Measurements from ENCODE around the gene NDUFA7.
"Not testable (repeated sequence)": the region's sequence is repeated elsewhere in the genome, so short reads cannot be mapped to it uniquely, and the experiment has no call there.

The NDUFA7 gene

DNA sequence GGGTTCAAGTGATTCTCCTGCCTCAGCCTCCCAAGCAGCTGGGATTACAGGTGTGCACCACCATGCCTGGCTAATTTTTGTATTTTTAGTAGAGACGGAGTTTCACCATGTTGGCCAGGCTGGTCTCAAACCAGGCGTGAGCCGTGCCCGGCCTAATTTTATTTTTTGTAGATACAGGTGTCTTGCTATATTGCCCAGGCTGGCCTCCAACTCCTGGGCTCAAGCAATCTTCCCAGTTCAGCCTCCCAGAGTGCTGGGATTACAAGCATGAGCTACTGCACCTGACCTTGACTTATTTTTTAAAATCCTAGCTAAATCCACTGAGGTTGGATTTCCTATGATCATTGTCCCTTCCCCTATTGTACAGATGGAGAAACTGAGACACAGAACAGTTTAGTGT lies 20.3 kb upstream of the NDUFA7 start:
- DNase-seq, result not testable (repeated sequence)

DNA sequence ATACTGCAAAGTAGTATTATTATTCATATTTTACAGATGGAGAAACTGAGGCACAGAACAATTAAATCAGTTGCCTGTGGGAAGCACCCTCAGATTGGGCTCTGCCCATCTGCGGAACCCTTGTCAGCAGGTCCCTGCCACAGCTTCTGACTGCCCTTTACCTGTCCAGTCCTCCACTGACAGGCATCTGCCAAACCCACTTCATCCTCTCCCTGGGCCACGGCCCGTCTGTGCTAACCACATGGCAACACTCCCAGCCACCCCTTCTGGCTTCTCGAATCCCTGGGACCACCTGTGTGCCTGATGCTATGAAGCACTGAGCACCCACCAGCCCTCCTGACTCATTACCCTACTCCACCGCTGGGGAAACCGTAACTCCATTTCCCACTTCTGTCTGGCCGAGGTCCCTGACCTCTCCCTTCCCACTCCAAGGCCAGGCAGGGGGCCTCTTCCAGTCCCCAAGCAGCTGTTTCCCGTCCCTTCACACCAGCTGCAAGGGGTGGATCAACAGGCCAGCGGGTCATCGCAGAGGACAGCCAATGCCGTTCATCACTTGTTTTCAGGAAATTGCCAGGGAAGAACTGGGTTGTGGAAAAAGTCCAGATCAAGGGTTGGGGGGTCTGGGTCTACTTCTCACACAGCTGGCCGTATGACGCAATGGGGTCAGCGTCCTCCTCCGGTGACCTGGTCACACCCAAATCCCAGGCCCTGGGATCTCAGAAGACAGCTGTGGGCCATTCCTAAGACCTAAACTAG lies 19.3 kb upstream of the NDUFA7 start:
- DNase-seq, result no peak

DNA sequence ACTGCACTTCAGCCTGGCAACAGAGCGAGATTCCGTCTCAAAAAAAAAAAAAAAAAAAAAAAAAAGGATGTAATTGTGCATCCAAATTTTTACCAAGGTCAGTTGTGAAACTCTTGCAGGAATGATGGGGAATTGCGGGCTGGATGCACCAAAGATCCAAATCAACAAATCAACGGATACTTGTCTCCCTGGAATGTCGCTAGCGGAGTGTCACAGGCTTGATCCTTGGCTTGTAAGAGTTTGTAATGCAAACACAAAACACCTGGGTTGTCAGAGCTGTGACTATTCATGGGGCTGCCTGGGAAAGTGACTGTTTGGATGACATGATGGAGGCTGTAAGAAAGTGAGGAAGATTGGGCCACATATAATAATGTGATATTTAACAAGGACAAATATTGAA lies 17.7 kb upstream of the NDUFA7 start:
- DNase-seq, result no peak

DNA sequence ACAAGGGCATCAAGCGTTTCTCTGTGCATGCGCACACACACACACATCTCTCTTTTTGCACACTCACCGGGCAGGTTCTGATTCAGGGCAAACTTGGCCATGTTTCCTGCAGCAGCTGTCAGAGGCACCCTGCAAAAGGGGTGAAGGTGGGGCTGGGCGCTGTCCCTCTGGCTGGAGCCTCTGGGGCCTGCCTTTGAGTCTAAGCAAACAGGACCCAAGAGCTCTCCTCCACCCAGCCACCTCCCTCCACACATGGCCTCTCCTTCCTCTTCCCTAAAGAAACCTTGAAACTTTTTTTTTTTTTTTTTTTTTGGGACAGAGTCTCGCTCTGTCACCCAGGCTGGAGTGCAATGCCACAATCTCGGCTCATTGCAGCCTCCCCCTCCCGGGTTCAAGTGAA lies 16.6 kb upstream of the NDUFA7 start:
- DNase-seq, result no peak

DNA sequence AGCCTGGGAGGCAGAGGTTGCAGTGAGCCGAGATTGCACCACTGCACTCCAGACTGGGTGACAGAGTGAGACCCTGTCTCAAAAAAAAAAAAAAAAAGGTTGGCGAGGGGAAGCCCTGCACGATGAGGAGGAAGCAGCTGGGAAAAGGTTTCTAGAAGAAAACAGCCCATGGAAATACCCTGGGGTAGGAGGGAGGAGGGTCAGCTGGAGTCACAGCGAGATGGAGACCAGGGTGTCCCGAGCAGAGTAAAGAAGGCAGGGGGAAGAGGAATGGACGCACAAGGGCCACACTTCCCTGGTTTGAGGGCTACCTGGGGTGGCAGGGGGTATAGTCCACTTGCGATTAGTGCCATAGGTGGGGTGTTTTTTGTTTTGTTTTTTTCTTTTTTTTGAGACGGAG lies 15.5 kb upstream of the NDUFA7 start:
- DNase-seq, result no peak

DNA sequence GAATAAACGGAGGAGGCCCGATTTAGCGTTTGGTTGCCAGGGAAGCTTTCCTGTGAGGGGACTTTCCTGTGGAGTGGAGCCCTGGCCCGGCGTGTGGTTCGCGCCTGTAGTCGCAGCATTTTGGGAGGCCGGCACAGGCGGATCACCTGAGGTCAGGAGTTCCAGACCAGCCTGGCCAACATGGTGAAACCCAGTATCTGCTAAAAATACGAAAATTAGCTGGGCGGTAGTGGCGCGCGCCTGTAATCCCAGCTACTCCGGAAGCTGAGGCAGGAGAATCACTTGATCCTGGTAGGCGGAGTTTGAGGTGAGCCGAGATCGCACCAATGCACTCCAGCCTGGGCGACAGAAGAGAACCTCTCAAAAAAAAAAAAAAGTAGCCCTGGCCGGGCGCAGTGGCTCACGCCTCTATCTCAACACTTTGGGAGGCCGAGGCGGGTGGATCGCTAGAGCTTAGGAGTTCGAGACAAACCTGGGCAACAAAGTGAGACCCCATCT lies 14.9 kb upstream of the NDUFA7 start:
- DNase-seq, result no peak

DNA sequence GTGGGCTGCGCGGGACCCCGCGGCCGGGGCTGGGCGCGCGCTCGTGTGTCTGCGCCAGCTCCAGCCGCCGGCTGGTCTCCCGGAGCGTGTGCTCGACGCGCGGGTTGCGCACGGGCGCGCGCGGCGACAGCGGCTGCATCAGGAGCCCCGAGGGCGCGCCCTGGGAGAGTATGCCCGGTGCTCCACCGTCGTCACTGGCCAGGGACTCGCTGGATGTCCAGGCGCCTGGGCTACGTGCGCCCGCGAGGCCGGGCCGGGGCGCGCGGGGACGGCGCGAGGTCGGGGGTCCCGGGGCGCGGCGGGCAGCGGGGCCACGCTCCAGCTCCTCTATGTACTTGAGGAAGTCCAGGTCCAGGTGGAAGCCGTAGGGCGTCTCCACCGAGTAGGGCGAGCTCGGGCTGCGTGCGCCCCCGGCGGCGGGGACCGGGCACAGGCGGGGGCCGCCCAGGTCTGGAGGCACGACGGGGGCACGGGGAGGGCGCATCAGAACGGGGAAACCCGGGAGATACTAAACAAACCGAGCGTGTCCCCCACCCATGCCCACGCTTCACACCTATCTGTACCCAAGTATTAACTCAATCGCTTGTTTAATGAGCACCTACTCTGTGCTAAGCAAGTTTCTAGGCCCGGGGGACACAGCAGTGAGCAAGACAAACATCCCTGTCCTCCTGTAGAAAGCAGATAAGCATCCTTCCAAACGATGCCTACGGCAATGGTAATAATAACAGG lies 14.3 kb upstream of the NDUFA7 start:
- peak; percentile 23 for DNase-seq

DNA sequence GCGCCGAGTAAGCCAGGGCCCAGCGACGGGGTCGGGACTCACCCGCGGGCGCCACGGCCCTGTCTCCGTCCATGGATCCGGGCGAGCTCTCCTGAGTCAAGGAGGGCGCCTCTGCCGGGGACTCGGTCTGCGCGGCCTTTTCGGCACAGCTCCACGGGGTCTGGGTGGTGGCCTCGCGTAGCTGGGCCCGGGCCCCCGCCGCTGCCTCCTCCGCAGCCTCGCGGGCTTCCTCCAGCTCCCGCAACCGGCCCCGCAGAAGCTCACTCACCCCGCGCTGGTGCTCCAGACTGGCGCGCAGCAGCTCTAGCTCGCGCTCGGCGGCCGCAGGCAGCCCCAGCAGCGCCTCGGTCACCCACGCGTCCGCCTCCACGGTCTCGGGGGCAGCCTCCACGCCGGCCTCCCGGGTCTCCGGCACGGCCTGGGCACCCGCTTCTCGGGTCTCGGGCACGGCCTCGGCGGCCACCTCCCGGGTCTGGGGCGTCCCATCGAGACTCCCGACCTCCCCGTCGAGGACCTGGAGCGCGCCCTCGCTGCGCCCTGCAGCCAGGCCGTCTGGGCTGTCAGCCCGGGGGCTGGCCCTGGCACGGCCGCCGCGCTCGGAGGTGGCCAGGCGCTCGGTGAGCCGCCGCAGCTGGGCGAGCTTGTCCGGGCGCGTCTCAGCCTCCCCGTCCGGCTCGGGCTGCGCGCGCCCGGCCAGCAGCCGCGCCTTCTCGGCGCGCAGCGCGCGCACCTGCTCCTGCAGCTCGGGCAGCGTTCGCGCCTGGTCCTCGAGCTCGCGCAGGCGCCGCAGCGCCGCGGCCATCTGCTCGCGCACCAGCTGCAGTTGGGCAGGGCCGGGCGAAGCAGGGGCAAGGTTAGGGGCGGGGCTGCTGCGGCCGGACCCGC lies 13.5 kb upstream of the NDUFA7 start:
- peak; percentile 28 for DNase-seq

DNA sequence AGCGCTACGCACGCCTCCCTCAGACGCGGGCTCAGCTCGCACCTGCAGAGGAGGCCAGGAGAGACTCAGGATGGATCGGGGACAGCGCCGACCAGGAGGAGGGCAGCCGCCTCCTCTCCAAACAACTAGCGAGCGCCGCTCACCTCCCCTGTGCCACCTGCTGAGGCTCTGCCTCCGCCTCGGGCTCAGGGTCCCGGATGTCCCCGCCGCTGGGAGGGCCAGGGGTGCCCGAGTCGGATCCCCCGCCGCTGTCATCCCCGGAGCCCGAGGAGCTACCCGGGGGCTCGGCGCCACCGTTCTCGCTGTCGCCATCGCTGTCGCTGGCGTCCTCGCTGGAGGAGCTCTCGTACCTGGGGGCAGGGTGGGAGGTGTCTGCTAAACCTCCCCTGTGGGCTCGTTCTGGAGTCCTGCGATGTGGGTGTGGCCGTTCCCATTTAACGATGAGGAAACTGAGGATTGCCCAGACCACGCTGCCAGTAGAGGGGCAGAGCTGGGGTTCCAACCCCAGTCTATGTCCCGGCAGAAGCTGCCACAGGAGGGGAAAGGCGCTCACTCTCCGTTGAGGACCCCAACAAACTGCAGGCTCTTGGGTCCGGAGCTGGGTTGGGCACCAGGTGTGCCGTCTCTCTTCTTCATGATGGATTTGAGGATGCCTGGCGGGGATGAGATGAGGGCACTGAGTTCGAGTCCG lies 12.7 kb upstream of the NDUFA7 start:
- no peak for DNase-seq

DNA sequence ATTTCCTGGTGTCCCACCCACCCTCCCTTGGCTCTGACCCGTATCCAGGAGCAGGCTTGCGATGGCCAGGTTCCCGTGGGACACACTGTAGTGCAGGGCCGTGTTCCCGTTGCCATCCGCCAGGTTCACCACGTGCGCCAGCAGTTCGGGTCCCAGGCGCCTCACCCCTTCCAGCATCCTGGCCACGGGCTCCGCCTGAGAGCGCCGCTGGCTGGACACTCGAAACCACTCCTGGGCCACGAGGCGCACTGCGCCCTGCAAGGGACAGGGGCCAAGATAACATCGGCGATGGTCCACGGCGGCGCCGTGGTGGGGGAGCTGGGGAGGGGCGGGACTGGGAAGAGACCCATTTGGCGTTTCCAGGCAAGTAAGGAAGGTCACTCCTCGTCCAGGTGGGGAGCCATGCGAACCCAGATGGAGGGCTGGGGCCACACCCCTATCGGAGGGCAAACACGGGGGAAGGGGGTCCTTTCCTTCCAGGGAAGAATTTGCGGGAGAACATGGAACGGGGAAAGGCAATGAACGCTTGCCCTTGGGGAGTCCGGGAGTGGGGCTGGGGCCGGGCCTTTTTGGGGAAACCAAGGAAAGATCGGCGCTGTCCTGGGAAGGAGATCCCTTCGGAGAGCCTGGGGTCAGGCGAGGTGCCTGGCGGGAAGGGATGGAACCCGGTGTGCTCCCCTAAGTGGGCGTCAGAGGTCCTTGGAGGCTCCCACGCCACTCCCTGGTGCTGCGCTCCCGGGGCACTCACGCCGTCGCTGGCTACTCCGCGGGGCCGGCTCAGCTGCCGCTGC lies 12.0 kb upstream of the NDUFA7 start:
- no peak for DNase-seq

DNA sequence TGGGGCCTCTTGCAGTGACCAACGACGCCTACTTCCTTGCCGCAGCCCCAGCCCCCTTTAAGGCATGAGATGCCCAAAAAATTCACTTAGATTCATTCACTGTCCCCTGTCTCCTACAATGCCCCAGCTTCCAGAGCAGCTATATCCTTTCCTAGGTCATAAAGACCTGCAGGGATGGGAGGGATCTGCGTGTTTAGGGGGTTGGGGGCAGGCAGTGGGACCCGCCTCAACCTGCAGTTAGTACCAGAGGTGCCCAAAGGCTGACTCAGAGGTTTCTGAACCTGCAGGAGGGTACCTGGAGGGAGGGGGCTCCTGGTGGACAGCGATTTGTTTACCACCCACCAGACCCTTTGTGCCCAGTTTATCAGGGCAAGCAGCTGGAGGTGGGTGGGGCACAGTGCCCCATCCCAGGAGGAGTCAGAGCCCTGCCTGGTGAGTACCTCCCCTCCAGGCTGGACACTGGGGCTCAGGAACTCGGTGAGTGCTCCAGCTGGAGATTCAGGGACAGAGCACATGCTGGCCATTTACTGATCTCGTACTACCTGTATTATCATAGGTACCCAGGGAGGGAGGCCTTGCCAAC lies 10.2 kb upstream of the NDUFA7 start:
- no peak for DNase-seq

DNA sequence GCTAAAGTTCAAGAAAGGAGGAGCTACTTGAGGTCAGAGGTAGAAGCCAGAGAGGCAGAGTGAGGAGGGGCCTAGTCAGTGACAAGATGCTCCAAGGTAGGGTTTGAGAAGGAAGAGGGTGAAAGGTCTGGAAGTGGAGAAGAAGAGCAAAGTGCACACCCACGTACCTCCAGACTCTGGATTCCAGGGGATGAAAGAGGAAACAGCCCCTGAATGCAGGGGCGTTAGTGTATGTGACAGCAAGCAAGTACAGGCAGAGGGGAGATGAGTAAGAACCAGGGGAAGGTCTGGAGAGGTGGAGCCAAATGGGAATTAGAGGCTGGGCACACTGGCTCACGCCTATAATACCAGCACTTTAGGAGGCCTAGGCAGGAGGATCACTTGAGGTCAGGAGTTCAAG lies 8.8 kb upstream of the NDUFA7 start:
- no peak for DNase-seq

DNA sequence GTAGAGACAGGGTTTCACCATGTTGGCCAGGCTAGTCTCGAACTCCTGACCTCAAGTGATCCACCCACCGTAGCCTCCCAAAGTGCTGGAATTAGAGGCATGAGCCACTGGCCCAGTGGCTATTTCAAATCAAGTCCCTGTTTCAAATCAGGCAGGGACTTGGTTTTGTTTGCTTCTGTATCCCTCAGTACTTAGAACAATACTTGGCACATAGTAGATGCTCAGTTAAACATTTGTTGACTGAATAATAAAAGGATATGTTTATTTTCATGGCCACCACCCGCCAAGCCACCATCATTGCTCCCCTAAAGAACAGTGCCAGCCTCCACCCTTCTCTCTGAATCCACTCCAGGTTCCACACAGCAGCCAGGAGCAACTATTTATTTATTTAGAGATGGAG lies 4.3 kb upstream of the NDUFA7 start:
- DNase-seq, result no peak

DNA sequence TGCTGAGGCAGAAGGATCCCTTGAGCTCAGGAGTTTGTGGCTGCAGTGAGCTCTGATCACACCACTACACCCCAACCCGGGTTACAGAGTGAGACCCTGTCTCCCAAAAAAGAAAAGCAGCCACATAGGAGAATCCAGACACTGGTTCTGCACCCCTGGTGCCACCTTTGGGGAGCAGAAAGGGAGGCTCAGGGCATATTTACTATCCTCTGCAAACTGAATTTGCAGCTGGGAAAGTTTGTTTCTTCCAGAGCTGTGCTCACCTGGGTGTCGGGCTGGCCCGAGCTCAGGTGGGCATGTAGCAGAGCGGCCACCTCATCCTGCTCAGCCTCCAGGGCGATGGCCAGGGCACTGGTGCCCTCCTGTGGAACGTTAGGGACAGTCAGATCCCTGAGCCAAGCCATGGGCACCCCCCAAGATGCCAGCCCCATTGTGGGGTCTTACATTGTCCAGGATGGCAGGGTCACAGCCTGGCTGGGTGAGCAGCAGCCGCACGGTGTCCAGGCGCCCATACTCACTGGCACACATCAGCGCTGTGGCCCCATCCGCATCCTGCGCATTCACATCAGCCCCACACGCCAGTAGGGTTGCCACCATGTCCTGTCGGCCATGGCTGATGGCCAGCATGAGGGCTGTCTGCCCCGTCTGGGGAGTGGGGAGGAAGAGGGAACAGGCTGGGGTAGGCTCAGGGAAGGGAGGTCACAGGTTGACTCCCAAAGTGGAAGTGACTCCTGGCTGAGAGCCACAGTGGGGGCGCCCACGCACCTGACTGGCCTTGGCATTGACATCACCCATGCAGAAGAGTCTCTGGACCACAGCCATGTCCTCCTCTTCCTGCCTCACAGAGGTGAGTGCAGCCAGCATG lies 3.2 kb upstream of the NDUFA7 start:
- no peak for DNase-seq

DNA sequence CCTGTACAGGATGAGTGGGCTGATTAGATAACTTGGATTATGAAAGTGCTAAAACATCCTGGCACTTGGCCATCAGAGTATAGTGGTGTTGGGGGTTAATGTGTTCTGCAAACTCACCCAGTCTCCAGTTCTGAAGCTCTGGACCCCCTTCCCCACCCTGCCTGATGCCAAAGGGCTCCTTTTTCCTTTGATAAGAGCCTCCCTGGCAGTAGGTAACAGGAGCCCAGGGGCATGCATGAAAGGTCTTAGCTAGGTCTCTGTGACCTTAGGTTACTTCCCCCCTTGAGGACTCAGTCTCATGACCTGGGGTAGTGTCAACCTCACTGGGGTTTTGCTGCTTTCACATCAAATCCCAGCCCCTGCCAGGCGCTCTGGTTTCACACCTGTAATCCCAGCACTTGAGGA lies 2.6 kb upstream of the NDUFA7 start:
- DNase-seq, result no peak

DNA sequence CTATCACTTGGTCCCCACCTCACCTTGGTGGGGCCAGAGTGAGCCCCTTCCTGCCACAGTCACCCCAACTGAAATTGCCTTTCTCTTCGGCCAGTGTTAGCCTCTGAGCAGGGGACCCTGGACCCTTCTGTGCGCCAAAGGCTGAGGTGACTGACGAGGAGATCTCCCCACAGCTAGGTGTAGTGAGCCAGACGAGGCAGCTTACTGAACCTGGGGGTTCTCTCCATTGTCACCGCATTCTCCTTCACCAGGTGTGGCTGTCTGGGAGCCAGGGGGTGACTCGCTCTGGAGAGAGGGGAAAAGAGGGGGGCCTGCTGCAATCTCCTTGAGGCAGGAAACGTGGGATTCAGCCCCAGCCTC lies 1.4 kb upstream of the NDUFA7 start:
- DNase-seq, result no peak

DNA sequence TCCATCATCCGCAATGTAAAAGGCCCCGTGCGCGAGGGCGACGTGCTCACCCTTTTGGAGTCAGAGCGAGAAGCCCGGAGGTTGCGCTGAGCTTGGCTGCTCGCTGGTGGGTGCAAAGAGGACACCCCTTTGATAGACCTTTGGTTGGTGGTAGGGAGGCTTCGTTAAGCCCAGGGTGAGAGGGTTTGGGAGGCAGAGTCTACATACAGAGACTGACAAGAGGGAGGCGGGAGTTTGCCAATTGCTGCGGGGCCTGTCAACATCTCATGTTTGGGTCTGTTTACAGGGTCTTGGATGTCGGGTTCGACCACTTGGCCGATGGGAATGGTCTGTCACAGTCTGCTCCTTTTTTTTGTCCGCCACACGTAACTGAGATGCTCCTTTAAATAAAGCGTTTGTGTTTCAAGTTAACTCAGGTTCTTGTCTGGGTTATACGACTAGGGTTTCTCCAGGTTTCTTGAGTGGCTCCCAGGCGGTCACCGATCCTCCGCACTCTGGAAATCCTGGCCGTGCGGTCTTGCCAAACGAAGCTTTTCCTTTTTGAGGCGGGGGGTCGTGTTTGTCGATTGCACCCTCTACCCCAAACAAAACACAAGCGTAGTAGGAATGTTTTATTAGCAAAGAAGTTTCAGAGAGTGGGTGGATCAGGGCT lies 937 bp upstream of the NDUFA7 start:
- DNase-seq, result no peak

DNA sequence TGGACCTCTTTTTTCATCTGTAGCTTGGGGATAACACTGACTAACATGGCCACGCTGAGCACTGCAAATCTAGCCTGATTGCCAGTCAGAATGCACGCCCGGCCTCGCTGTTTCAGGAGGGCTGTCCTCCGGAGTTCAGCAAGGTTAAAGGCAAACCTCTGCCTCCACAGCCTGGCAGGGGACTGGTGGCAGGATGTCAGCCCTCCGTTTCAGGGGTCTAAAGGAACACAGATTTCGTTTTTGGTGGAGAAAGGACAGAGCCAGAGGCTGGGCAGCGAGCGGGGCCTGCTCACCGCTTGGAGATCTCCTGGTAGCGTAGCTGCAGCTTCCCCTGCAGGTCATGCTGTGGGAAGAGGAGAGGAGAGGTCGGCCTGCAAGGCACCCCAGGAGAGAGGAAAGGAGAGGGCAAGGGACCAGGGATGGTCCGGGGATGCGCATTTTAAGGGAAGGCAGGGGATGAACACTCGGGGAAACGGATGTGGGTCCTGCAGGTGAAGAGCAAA lies 560 bp downstream of the NDUFA7 start:
- DNase-seq, result no peak

DNA sequence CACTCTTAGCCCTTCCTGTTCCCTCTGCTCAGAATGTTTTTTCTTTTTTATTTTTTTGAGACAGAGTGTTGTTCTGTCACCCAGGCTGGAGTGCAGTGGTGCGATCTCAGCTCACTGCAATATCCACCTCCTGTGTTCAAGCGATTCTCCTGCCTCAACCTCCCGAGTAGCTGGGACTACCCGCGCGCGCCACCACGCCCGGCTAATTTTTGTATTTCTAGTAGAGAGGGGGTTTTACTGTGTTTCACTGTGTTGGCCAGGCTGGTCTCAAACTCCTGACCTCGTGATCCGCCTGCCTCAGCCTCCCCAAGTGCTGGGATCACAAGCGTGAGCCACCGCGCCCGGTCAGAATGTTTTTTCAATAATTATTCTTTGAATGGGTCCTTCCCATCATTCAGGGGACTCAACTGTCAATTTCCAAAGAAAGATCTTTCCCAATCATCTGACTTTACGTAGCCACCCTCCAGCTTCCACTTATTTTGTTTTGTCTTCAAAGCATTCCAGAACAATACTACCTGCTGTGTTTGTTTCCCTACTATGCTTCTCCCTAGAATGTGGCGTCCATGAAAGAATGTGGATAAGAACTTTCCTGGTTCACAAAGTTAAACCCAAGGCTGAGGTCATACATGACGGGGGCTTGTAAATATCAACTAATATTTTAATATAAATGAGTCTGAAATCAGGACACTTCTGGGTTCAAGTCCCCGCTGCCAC lies 1.2 kb downstream of the NDUFA7 start:
- DNase-seq, result no peak

All from CD4-positive, alpha-beta T cell treated with Interferon gamma for 1 hour (primary cell).